ENCODE measurements around the gene GYS1. TPM values are rescaled to one million over a fixed set of nuclear protein-coding genes. Genes with fewer than 3 reads are reported as not detected.
"Not testable (repeated sequence)": the region's sequence is repeated elsewhere in the genome, so short reads cannot be mapped to it uniquely, and the experiment has no call there.

GYS1 gene
- total and polyA plus RNA-seq, 8 donors, result 7.3 to 18.2 (median 13.6) TPM

DNA sequence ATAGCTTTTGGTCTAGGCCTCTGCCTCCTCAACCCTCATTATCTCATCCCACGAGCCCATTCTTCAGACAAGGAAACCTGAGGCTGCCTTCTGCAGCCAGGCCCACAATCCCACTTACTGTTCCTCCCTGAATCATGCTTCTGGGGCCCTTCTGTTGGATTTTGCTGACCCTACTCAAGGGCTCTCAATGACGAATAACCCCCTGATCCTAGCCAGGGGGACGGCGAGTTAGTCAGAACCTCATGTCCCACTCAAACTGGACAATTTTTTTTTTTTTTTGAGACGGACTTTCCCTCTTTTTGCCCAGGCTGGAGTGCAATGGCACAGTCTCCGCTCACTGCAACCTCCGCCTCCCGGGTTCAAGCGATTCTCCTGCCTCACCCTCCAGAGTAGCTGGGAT is 29.0 kb upstream of the GYS1 start:
- intact Hi-C loops (cut with DNase I), result no loop called here
- WGBS, 2 donors, result 84 to 91% methylated on average over 9 of the region's 9 CpGs
- TF ChIP-seq CTCF (IDR thresholded peaks at IDR 0.05), result no peak
- FAIRE-seq (no peak), DNase-seq (no peak), ATAC-seq (no peak)
- Histone ChIP-seq H3K4me1 (peaks cover 0 to 9% (median 3%) of the 10 kb centered on the region in 3 donors), H3K36me3 (no peaks in the 10 kb centered on the region), H3K9me3 (no peaks in the 10 kb centered on the region), H3K27me3 (no peaks in the 10 kb centered on the region), H3K4me3 (no peak overlapping the region), H3K27ac (no peak overlapping the region)

GRCh38 chr19:49020931-49021895 is 28.1 kb upstream of the GYS1 start:
- H3K27me3 ChIP-seq, result no peaks in the 10 kb centered on the region
- H3K4me1 ChIP-seq, result peaks cover 0 to 9% (median 3%) of the 10 kb centered on the region in 3 donors
- H3K9me3 ChIP-seq, result no peaks in the 10 kb centered on the region
- 59 to 63% methylated on average over 16 of the region's 16 CpGs for WGBS, 2 donors
- no peak overlapping the region for H3K4me3 ChIP-seq
- no peak for TF ChIP-seq CTCF (IDR thresholded peaks at IDR 0.05)
- FAIRE-seq, result no peak
- H3K27ac ChIP-seq, result no peak overlapping the region
- DNase-seq, result no peak
- no peak for ATAC-seq
- intact Hi-C loops (cut with DNase I), result no loop called here
- H3K36me3 ChIP-seq, result no peaks in the 10 kb centered on the region

- FAIRE-seq (no peak), ATAC-seq (peak; percentile 70 to 74 (median 71)), DNase-seq (peak; percentile 74 to 88 (median 78))
- Histone ChIP-seq H3K4me3 (peak overlapping the region in 2 of 4 donors; percentile 47 to 56), H3K36me3 (no peaks in the 10 kb centered on the region), H3K27me3 (no peaks in the 10 kb centered on the region), H3K27ac (peak overlapping the region in 1 of 4 donors; percentile 46), H3K9me3 (no peaks in the 10 kb centered on the region), H3K4me1 (peaks cover 0 to 9% (median 3%) of the 10 kb centered on the region in 3 donors)
- WGBS, 2 donors, result 18 to 25% methylated on average over 11 of the region's 11 CpGs
- intact Hi-C loops (cut with DNase I), result no loop called here
- TF ChIP-seq CTCF (IDR thresholded peaks at IDR 0.05), result no peak
These were observed 27.2 kb upstream of the GYS1 start for GRCh38 chr19:49020342-49020741.

DNA sequence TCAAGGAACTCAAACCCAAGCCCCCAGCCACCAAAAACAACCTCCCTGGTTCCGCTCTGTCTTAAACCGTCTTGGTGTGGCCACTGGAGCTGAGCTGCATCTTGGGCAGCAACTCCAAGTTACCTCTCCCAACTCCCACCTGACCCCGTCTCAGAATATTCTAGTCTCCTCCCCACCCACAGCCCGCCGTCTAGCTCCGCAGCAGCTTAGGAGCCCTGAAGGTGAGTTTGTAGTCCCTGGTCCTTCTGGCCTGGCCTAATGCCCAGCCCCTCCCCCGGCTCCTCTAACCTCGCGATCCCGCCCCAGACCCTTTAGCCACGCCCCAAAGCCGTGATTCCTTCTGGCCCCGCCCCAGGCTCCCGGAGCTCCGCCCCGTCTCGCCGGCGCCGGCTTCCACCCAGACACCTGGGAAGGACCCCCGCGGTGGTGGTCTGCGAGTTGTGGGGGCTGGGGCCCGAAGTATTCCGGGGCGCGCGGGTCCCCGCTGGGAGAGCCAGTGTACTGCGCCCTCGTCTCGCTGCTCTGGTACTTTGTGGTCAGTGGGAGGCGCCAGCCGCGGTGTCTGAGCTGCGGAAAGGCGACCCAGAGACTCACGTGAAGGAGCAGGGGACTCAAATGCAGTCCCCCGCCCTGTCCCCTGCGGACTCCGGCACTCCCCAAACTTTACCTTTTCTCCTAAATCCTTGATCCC is 26.3 kb upstream of the GYS1 start:
- peak; percentile 85 to 93 (median 91) for ATAC-seq
- Histone ChIP-seq H3K9me3 (no peaks in the 10 kb centered on the region), H3K27ac (peak overlapping the region in 3 of 4 donors; percentile 26 to 50 (median 46)), H3K4me1 (peaks cover 0 to 9% (median 3%) of the 10 kb centered on the region in 3 donors), H3K27me3 (no peaks in the 10 kb centered on the region), H3K4me3 (peak overlapping the region; percentile 5 to 56 (median 30)), H3K36me3 (no peaks in the 10 kb centered on the region)
- 7 to 8% methylated on average over 36 to 41 of the region's 41 CpGs for WGBS, 2 donors
- FAIRE-seq, result no peak
- peak; percentile 80 to 97 (median 90) for DNase-seq
- TF ChIP-seq CTCF (IDR thresholded peaks at IDR 0.05), result no peak
- intact Hi-C loops (cut with DNase I), result no loop called here

DNA sequence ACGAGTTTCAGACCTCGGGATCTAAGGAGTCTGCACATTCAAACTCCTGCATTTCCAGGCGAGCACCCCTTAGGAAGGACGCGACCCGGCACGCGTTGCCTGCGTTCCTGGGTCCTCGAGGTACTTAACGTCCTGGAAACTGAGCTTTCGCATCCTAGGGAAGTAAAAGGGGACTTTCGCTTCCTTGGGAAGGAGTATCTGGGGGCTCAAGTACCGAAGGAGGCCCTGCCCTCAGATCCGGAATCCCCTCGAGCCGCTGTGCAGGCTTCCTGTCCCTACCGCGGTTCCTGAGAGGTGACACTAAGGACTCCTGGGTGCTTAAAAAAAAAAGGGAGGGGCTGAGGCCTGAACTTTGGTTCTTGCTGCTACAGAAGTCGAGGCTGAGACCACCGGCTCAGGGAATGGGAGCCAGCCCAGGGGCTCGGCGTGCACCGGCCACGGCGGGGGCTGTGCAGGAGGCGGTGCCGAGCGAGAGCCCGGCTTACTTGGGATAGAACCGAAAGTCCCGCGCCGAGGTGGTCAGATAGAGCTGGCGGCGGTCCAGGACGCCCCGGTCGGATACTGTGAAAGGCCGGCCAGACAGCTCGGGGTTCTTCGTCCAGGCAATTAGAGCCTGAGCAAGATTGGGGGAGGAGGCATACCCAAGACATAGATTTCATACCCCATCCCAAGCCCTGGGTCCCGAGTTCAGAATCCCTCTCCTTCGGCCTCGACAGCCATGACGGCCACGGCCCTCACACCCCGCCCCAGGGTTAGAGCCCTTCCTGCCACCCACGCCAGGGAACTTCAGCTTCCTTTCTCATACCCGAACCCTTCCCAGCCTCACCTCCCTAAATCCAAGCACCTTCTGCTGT is 25.5 kb upstream of the GYS1 start:
- ATAC-seq (peak in 3 of 4 donors; percentile 1 to 5 (median 3)), DNase-seq (peak in 3 of 6 donors; percentile 36 to 75 (median 57))
- H3K27ac ChIP-seq; intact Hi-C loops (cut with DNase I); H3K9me3 ChIP-seq; H3K36me3 ChIP-seq; H3K4me1 ChIP-seq; FAIRE-seq; H3K27me3 ChIP-seq: not testable (repeated sequence)
- peak overlapping the region in 3 of 4 donors; percentile 8 to 56 (median 47) for H3K4me3 ChIP-seq
- 7 to 13% methylated on average over 43 to 50 of the region's 50 CpGs for WGBS, 2 donors
